NCI-H82 treated with DMSO at 0.1 percent for 48 hours (cell line): ENCODE measurements around the gene SRSF9.

Experiments used
- DNase-seq: peaks from one replicate; lab custom pipeline; 2025; ENCODE audit not compliant: unreplicated experiment; lab: John Stamatoyannopoulos, UW

Gene SRSF9

DNA sequence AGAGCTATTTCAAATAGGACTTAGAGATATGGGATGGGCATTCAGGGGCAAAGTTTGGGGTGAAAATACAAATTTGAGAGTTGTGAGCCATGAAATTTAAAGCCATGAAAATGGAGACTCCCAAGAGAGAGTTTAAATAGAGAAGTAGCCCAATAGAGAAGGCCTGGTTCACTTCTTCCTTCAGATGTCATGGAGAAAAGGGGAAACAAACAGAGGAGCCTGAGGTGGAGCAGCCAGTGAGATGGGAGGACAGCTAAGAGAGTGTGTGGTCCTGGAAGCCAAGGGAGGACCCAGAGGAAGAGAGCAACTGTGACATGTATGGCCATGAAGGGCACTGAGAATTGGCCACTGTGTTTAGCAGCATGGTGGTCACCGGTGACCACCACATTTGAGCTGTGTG is 14.1 kb upstream of the SRSF9 start:
- DNase-seq = no peak

DNA sequence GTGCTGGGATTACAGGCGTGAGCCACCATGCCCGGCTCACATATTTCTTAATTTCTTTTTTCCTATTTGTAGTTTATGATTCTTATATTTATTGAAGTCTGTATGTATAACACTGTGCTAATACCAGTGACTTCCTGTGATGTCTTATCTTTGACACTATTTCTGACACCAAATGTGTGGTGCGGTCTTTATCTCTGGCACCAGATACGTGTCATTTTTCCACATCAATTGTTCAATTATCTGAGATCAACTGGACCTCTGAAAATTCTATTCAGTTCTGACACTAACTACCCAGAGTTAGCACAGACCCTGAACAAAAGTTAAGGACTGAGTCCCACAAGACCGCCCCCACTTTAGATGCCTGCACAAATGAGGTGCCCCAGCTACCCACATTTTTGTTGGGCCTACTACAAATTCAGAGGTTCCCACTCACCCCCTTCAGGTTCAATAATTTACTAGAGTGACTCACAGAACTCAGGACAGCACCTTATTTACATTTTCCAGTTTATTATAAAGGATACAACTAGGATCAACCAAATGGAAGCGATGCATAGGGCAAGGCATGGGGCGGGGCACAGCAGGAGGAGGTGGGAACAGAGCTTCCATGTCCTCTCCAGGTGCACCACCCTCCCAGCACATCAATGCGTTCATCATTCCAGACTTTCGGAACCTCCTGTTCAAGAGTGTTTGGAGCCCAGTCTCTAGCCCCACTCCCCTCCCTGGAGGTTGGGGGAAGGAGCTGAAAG is 11.6 kb upstream of the SRSF9 start:
- DNase-seq = no peak

DNA sequence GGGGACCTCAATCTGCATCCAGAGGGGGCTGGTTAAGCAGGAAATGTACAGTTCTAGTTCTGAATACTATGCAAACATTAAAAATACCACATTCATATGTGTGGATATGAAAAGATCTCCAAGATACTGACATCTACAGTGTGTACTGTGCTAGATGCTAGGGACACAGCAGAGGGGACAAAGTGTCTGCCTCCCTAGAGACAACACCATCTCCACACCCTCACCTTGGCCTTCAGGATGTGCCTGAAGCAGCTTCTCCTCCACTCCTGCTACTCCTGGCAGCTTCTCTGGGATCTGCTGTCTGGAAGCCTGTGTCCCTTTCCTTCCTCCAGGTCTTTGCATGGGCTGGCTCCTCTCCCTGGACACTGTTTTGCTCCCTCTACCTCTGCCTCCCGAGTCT is 10.7 kb upstream of the SRSF9 start:
- no peak for DNase-seq

DNA sequence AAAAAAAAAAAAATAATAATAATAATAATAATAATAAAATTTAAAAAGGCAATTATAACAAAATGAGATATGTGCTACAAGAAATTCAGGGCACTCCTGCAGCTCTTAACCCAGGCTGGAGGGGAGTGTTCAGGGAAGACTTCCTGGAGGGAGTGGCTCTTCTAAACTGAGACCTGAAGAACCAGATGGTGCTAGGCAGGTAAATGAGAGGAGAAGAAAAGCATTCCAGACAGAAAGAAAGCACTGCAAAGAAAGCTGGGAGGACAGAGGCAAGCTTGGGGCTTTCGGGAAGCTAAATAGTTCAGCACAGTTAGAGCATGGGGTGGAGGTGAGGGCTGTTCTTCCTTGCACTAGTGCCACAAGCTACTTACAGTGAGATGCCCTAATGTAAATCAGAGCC is 9.9 kb upstream of the SRSF9 start:
- DNase-seq = no peak

DNA sequence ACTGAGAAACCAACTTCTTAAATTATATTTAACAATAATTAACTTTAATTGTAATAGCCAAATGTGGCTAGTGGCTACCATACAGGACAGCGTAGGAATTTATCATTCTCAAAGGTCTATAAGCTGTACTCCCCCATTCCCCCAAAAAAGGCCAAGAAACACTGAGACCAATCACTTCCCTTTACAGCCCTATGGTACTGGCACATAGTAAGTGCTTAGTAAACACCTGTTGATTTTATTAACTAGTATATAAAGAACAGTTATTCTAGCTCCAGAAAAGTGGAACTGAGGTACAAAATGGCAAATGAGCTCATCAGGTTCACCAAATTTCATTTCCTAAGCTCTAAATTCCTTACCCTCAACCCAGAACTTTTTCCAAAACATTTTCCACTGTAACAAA is 6.1 kb upstream of the SRSF9 start:
- DNase-seq = no peak

DNA sequence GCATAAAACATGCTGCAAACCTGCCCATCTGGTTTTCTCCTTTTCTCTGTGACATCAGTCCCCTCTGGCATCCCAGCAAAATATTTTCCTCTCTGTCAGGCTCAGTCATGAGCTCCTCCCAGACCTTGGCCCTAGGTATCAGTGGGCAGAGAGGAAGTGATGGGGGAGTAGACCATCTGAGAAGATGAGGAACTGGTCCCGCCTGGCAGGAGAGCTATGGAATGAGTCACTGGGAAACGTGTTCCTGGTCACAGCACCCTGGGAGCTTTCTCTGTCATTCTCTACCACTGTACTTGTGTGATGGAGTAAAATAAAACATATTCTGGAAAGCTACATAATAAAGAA is 5.0 kb upstream of the SRSF9 start:
- DNase-seq = no peak

DNA sequence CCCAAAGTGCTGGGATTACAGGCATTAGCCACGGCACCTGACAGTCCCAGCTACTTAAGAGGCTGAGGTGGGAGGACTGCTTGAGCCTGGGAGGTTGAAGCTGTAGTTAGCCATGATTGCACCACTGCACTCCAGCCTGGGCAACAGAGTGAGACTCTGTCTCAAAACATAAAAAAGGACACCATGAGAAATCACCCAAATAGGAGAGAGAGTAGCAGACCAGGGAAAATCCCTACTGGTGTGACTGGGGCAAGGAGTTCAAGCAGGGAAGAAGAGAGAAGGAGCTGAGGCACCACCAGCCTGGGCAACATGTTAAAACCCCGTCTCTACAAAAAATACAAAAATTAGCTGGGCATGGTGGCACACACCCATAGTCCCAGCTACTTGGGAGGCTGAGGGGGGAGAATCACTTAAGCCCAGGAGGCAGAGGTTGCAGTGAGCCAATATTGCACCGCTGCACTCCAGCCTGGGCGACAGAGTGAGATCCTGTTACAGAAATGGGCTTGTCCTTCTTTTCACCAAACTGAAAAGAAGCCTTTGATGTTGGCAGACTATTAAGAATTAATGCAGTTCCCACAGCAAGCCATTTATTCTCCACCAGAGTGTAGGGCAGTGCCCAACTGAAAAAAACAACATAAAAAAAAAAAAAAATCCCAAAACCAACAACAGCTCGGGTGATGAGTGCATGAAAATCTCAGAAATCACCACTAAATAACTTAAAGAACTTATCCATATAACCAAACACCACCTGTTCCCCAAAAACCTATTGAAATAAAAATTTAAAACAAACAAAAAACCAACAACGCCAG is 4.5 kb upstream of the SRSF9 start:
- DNase-seq = no peak

DNA sequence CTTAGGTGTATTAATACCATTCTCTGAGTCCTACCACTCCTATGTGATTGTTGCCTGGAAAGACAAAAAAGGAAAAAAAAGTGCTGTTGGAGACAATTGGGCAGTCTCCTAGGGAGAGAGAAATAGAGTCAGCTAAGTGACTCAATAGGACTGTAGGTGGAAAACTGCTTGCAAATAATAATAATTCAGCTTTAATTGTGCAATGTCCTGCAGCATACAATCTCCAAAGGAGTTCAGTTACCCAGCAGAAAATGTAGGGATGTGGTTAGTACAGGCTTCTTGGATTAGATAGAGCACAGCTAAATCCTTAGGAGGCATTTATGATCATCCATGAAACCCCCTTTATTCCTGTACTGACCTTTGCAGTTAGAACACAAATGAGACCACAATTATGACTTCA is 3.0 kb upstream of the SRSF9 start:
- DNase-seq = no peak

DNA sequence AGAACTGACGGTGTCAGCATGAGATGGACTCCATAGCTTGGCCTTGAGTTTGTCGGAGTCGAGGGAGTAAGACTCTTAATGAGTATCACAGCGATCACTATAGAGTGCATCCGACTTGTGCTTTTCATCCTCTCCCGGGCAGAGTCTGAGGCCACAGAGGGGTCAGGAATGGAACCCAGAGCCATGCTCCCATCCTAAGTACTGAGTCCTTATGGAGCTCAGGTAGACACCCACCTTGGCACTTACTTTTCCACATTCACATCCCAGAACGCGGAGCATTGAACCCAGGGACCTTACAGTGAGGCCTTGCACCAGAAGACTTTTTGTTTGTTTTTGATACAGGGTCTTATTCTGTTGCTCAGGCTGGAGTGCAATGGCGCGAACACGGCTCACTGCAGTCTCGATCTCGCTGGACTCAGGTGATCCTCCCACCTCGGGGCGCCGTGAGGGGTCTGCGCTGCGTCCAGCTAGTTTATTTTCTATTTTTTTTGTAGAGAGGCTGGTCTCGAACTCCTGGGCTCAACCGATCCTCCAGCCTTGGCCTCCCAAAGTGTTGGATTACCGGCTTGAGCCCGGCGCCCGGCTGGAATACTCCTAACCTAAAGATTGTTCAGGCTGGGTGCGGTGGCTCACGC is 719 bp upstream of the SRSF9 start:
- no peak for DNase-seq

DNA sequence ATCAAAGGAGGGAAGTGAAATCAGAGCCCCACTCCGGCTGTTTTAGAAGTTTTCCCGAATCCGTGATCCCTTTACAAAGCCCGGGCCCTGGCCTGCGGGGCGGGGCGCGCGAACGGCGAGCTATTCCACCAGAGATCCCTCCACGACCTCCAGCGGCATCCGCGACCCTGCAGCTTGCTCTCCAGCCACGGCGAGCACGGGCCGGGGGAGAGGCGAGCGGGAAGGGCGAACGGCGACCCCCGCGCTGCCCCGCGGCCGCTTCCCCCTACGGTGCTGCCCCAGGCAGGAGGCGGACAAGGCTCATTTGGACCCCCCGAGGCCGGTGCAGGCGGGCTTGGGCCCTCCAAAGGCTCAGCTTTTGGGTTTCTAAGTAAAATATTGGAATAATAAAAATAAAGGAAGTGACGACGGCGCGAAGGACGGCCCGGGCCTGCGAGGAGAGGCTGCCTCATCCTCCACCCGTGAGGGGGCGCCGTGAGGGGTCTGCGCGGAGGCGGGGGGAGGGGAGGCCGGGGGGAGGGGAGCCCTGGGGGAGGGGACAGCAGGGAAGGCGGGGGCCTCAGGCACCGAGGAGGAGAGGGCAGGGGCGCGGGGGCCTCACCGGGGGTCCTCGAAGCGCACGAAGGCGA is 613 bp downstream of the SRSF9 start:
- DNase-seq = no peak

DNA sequence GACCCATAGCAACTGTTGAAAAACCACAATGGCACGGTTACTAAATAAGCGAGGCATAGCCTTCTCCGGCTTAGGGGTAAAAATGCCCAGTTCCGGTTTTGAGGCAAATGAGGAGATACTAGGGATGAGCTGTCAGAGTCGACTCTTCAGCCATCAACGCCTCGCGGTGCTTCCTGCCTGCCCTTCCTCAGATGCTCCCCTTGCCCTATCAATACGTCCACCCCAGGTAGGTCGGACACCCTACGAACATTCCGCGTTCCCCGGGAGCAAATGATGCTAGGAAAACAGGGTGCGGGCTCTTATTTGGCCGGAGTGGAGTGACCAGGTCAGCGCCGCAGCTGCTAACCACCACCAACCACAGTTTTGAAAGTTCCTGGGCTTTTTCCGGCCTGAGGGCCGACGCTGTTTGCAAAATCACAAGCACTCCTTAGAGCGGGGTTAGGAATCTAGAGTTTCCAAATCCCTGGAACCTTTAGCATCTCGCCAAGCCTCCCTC is 1.2 kb downstream of the SRSF9 start:
- DNase-seq = no peak

DNA sequence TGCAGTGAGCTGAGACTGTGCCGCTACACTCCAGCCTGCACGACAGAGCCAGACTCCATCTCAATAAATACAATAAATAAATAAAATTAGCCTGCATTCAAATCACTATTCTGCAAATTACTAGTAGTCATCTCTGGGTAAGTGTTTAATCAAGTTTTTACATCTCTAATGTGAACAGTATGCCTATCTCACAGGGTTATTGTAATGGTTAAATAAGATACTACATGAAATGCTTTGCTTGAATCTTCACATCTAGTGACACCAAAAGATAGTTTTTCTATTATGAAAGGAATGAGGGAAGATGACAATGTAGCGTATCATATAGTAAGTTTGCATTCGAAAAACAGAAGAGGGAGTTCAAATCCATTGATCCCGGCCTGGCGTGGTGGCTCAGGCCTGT is 2.1 kb downstream of the SRSF9 start:
- DNase-seq = no peak

DNA sequence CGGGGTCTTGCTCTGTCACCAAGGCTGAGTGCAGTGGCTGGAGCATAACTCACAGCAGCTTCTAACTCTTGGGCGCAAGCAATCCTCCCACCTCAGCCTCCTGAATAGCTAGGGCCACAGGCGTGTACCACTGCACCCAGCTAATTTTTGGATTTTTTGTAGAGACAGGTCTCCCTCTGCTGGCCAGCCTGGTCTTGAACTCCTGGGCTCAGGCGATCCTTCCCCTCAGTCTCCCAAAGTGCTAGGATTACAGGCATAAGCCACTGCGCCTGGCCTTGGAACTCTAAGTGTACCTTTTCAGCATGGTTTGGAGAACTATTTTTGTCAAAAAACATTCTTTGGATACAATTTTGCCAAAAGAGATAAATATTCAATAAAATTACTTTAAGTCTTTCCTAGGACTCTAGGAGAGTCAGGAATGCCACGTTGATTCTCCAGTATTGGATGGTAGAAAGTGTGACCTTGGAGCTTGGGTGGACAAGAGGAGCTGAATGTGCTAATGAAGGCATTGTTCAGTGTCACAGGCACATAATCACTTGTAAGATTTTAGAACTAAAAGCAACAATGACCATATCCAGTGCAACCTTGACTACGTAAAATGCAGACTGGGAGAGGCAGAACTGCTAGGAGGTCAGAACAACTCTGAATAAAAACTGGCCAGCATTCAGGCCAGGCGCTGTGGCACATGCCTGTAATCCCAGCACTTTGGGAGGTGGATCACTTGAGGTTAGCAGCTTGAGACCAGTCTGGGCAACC is 2.8 kb downstream of the SRSF9 start:
- peak; percentile 7 for DNase-seq

DNA sequence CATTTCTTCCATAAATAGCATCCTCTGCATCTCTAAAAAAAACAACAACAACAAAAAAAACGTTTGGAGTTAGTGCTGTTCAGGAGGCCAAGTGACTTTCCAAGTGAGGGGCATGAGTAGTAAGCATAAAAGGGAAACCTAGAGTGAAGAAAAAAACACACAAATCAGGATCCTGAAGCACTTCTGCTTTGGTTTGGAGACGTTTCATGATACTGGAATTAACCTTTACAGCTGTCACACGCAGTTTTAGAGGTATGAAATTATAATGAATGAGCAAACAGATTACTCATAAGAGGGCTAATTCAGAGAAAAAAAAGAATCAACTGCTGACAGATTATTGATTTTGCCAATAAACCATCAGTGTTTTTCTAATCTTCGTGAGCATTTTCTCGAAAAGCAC is 3.8 kb downstream of the SRSF9 start:
- DNase-seq = no peak

DNA sequence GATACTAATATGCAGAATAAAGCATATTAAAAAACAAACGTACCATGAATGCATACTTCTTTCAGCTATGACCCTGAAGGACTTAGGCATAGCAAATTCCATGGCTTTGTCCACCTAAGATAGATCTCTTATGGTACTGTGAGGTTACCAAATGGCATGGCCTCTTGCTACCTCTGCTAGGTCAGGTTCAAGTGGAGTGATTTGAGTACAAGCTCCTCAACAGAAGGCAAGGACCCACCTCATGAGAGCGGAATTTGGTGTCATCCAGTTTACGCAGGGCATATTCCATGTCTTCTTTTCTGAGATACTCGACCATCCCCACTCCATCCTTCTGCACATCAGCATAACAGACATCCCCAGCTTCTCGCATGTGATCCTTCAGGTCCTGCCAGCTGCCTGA is 5.8 kb downstream of the SRSF9 start:
- DNase-seq = no peak

DNA sequence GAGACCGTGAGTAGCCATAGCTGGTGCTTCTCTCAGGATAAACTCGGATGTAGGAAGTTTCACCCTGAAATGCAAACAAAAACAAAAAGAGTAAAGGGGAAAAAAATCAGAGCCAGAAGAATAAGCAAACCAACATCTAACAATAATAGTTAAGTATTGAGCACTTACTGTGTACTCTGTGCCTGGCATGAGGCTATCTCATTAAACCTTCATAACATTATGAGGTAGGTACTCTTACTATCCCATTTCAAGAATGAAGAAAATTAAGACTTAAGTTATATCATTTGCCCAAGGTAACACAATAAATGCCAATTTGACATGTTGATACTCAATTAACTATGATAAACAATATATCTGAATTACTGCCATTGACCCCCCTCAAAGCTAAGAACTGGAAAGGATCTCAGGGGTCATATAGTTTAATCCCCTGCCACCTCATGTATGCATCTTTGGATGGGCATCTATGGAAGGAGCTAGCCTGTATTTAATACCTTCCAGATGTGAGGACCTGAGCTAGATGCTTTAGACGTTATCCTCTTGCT is 7.4 kb downstream of the SRSF9 start:
- no peak for DNase-seq

DNA sequence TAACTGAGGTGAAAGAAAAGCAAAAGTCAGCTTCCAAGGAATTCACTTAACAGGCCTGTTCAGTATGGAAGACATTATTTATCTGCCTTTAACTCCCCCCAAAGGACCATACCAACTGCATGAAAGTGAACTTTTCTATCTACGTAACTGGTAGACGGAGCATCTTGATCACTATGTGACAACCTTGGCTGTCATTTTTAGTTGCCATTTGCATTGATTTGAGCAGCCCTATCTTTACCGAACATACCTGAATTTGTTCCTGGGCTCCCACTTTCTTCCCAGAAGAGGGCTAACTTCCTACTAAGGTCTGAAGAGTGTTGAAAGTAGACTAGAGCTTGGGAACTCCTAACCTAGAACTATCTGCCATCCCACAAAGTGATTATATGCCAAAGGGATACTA is 9.4 kb downstream of the SRSF9 start:
- no peak for DNase-seq

DNA sequence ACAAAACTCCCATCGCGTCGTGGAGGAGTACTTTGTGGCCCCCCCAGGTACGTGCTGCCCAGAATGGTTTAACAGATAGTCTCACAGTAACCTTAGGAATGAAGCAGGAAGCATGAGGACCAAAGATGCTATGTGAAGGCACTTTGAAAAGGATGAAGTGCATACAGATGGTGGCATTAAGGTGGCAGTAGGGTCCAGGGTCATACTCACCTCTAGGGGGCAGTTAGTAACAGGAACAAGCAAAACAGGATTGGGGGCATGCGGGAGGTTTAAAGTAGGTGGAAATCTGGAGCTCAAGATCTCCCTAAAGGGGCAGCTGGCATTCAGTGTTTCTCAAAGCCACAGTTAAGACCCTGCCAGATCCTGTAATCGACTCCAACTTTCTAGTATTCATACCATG is 12.4 kb downstream of the SRSF9 start:
- DNase-seq = peak; percentile 12

DNA sequence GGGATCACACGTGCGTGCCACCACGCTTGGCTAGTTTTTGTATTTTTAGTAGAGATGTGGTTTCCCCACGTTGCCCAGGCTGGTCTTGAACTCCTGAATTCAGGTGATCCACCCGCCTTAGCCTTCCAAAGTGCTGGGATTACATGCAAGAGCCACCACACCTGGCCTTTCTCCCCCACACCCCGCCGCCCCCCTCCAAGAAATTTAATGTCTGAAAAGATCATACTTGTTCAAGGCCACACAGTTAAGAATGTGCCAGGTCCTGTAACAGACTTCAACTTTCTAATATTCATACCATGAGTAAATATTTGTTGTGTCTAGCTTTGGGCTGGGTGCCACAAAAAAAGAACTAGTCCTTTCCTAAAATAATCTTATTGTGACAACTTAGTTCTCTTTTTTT is 14.2 kb downstream of the SRSF9 start:
- DNase-seq = no peak

DNA sequence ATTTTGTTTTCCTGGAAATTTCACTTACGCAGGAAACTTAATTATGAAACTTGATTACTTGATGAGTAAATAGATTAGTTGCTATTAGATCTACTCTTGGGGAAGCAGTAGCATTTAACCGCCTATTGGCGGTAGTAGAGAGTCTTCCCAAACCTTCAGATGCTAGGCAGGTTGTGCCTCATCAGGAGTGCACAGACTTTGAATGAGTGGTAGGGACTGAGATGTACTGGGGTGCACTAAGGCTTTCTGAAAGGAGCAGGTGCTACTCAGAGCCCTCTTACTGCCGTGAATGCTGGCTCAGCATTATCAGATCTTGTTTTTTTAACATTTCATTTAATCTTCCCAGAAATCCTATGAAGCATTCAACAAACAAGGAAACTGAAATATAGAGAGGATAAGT is 15.6 kb downstream of the SRSF9 start:
- no peak for DNase-seq
